GM23338 (cell line): ENCODE data around the gene KCNAB1. TPM values are rescaled to one million over a fixed set of nuclear protein-coding genes. Genes with fewer than 3 reads are reported as not detected.

Source experiments
- ATAC-seq: fragments of 200-7000 bp; cut with Tn5 transposase; 3 replicates; pipeline ENCODE4 v1.9.1; 2020
- DNase-seq: peaks from one replicate; pipeline ENCODE4 v3.0.0-alpha.2; 2015; ENCODE audit warnings: low spot score
- H2AFZ ChIP-seq: fragments of 200-600 bp; sonication (generic); 2 replicates; pipeline ENCODE4 v1.8.0; 2016; ENCODE audit warnings: antibody characterized with exemption, mild to moderate bottlenecking, moderate library complexity
- H3F3A ChIP-seq: fragments of 200-600 bp; sonication (generic); replicated peaks from 2 replicates; pipeline ENCODE4 v1.8.0; 2017; ENCODE audit warnings: antibody characterized with exemption, mixed run types, low read depth
- H3K27ac ChIP-seq: fragments of 200-600 bp; sonication (generic); 2 replicates; pipeline ENCODE4 v1.6.1; 2016; ENCODE audit warnings: low read depth
- H3K27me3 ChIP-seq: fragments of 200-600 bp; sonication (generic); 2 replicates; pipeline ENCODE4 v1.8.0; 2016; ENCODE audit warnings: mild to moderate bottlenecking, mixed run types, moderate library complexity; ENCODE audit not compliant: insufficient read depth
- H3K36me3 ChIP-seq: fragments of 200-600 bp; sonication (generic); 2 replicates; pipeline ENCODE4 v1.8.0; 2016; ENCODE audit warnings: mild to moderate bottlenecking; ENCODE audit not compliant: insufficient read depth
- H3K4me1 ChIP-seq: fragments of 200-600 bp; sonication (generic); 2 replicates; pipeline ENCODE4 v1.8.0; 2016; ENCODE audit warnings: mild to moderate bottlenecking, moderate library complexity; ENCODE audit not compliant: insufficient read depth
- H3K4me2 ChIP-seq: fragments of 200-600 bp; sonication (generic); 2 replicates; pipeline ENCODE4 v1.7.1; 2017; ENCODE audit warnings: mixed run types
- H3K4me3 ChIP-seq: fragments of 200-600 bp; sonication (generic); 2 replicates; pipeline ENCODE4 v1.6.1; 2016; ENCODE audit warnings: mixed run types
- H3K79me2 ChIP-seq: fragments of 200-600 bp; sonication (generic); replicated peaks from 2 replicates; pipeline ENCODE4 v1.8.0; 2017; ENCODE audit warnings: mild to moderate bottlenecking; ENCODE audit not compliant: insufficient read depth
- H3K9me2 ChIP-seq: fragments of 200-600 bp; sonication (generic); 2 replicates; pipeline ENCODE4 v1.8.0; 2017; ENCODE audit not compliant: insufficient read depth
- H4K20me1 ChIP-seq: fragments of 200-600 bp; sonication (generic); replicated peaks from 2 replicates; pipeline ENCODE4 v1.8.0; 2017; ENCODE audit warnings: mild to moderate bottlenecking; ENCODE audit not compliant: insufficient read depth
- H3K27ac Mint-ChIP-seq: 2 replicates; pipeline ENCODE4 v1.8.0; 2020; ENCODE audit warnings: inconsistent platforms, mild to moderate bottlenecking, moderate library complexity, mixed read lengths
- H3K27me3 Mint-ChIP-seq: 3 replicates; pipeline ENCODE4 v1.8.0; 2022; ENCODE audit warnings: low read depth, mild to moderate bottlenecking, moderate library complexity, mixed read lengths, inconsistent platforms; ENCODE audit not compliant: insufficient read depth, poor library complexity
- H3K36me3 Mint-ChIP-seq: 3 replicates; pipeline ENCODE4 v1.8.0; 2021; ENCODE audit warnings: low read depth, mild to moderate bottlenecking, inconsistent platforms, moderate library complexity, mixed read lengths
- H3K4me1 Mint-ChIP-seq: 3 replicates; pipeline ENCODE4 v1.8.0; 2020; ENCODE audit warnings: mild to moderate bottlenecking, inconsistent platforms, mixed read lengths
- H3K4me3 Mint-ChIP-seq: 3 replicates; pipeline ENCODE4 v1.8.0; 2021; ENCODE audit warnings: moderate library complexity, mild to moderate bottlenecking, inconsistent platforms, mixed read lengths
- H3K9me3 Mint-ChIP-seq: 3 replicates; pipeline ENCODE4 v1.8.0; 2020; ENCODE audit warnings: moderate library complexity, mild to moderate bottlenecking, inconsistent platforms, mixed read lengths
- JUNB ChIP-seq: IDR thresholded peaks from one replicate; pipeline ENCODE4 v1.6.1; 2016; ENCODE audit warnings: antibody characterized with exemption; ENCODE audit not compliant: unreplicated experiment
- NANOG ChIP-seq: IDR thresholded peaks from 2 replicates; pipeline ENCODE4 v1.6.1; 2016; ENCODE audit warnings: antibody characterized with exemption, borderline replicate concordance
- POLR2AphosphoS5 ChIP-seq: IDR thresholded peaks from 2 replicates; pipeline ENCODE4 v1.6.1; 2016; ENCODE audit warnings: antibody characterized with exemption, low read depth
- STAT1 ChIP-seq: IDR thresholded peaks from one replicate; pipeline ENCODE4 v1.6.1; 2016; ENCODE audit warnings: antibody characterized with exemption; ENCODE audit not compliant: unreplicated experiment
- polyA plus RNA-seq: library from polyadenylated mRNA; unstranded; fragments of >200 nt; fragmentation: Nextera tagmentation; extraction: Ambion mirVana; gene quantifications from 2 replicates; pipeline ENCODE4 v1.2.1, GENCODE V29; 2016
- total RNA-seq: library from RNA; depleted of rRNA; stranded (reverse); fragments of >200 nt; shearing (Covaris generic); gene quantifications from 2 replicates; pipeline ENCODE4 v1.2.3, GENCODE V29; 2014
- TF ChIP-seq, protein P1 (sequence below): IDR thresholded peaks from one replicate; pipeline ENCODE4 v1.6.1; 2018; ENCODE audit warnings: antibody characterized with exemption; ENCODE audit not compliant: unreplicated experiment
- TF ChIP-seq, protein P2 (sequence below): fragments of 250-450 bp; sonication (Bioruptor Pico); IDR thresholded peaks from 2 replicates; pipeline ENCODE4 v1.5.0; 2020; ENCODE audit warnings: mild to moderate bottlenecking, moderate library complexity

Gene KCNAB1
- total and polyA plus RNA-seq, 2 experiments from 2014 or later = 0.69 to 2.6 TPM

DNA sequence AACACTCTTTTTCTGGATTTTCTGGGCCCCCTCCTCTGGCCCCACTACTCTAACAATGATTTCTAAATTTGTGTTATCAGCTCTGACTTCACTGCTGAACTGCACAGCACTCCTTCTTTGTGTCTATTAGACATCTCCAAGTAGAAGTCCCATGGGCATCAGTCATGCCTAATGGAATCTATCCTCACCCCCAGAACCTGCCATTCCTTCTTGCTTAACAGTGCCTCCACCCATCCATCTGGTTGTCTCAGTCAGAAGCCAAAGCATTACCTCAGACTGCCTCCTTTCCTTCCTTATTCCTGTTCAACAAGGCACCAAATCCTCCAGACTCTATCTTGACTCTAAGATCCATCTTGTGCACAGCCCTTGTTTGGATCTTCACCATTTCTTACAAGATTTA lies 398.3 kb downstream of the KCNAB1 start:
- DNase-seq = no peak
- Mint-ChIP-seq H3K27me3 (no peaks in the 10 kb centered on the region), H3K36me3 (no peaks in the 10 kb centered on the region), H3K27ac (no peak overlapping the region), H3K4me1 (peaks cover 30% of the 10 kb centered on the region), H3K9me3 (no peaks in the 10 kb centered on the region), H3K4me3 (no peak overlapping the region)
- Histone ChIP-seq H3K4me3 (no peak overlapping the region), H3F3A (no peaks in the 10 kb centered on the region), H3K36me3 (no peaks in the 10 kb centered on the region), H2AFZ (no peak overlapping the region), H3K9me2 (0 out of 2 replicates have a peak, but pooled peaks cover 3% of the 10 kb centered on the region), H4K20me1 (no peaks in the 10 kb centered on the region), H3K79me2 (no peaks in the 10 kb centered on the region), H3K27ac (no peak overlapping the region), H3K27me3 (no peaks in the 10 kb centered on the region), H3K4me1 (peaks cover 37% of the 10 kb centered on the region), H3K4me2 (no peak overlapping the region)
- ATAC-seq = no peak
- no peak for TF ChIP-seq STAT1
- TF ChIP-seq, protein P1, sequence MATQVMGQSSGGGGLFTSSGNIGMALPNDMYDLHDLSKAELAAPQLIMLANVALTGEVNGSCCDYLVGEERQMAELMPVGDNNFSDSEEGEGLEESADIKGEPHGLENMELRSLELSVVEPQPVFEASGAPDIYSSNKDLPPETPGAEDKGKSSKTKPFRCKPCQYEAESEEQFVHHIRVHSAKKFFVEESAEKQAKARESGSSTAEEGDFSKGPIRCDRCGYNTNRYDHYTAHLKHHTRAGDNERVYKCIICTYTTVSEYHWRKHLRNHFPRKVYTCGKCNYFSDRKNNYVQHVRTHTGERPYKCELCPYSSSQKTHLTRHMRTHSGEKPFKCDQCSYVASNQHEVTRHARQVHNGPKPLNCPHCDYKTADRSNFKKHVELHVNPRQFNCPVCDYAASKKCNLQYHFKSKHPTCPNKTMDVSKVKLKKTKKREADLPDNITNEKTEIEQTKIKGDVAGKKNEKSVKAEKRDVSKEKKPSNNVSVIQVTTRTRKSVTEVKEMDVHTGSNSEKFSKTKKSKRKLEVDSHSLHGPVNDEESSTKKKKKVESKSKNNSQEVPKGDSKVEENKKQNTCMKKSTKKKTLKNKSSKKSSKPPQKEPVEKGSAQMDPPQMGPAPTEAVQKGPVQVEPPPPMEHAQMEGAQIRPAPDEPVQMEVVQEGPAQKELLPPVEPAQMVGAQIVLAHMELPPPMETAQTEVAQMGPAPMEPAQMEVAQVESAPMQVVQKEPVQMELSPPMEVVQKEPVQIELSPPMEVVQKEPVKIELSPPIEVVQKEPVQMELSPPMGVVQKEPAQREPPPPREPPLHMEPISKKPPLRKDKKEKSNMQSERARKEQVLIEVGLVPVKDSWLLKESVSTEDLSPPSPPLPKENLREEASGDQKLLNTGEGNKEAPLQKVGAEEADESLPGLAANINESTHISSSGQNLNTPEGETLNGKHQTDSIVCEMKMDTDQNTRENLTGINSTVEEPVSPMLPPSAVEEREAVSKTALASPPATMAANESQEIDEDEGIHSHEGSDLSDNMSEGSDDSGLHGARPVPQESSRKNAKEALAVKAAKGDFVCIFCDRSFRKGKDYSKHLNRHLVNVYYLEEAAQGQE = no peak
- no peak for TF ChIP-seq JUNB
- no peak for TF ChIP-seq POLR2AphosphoS5
- TF ChIP-seq, protein P2, sequence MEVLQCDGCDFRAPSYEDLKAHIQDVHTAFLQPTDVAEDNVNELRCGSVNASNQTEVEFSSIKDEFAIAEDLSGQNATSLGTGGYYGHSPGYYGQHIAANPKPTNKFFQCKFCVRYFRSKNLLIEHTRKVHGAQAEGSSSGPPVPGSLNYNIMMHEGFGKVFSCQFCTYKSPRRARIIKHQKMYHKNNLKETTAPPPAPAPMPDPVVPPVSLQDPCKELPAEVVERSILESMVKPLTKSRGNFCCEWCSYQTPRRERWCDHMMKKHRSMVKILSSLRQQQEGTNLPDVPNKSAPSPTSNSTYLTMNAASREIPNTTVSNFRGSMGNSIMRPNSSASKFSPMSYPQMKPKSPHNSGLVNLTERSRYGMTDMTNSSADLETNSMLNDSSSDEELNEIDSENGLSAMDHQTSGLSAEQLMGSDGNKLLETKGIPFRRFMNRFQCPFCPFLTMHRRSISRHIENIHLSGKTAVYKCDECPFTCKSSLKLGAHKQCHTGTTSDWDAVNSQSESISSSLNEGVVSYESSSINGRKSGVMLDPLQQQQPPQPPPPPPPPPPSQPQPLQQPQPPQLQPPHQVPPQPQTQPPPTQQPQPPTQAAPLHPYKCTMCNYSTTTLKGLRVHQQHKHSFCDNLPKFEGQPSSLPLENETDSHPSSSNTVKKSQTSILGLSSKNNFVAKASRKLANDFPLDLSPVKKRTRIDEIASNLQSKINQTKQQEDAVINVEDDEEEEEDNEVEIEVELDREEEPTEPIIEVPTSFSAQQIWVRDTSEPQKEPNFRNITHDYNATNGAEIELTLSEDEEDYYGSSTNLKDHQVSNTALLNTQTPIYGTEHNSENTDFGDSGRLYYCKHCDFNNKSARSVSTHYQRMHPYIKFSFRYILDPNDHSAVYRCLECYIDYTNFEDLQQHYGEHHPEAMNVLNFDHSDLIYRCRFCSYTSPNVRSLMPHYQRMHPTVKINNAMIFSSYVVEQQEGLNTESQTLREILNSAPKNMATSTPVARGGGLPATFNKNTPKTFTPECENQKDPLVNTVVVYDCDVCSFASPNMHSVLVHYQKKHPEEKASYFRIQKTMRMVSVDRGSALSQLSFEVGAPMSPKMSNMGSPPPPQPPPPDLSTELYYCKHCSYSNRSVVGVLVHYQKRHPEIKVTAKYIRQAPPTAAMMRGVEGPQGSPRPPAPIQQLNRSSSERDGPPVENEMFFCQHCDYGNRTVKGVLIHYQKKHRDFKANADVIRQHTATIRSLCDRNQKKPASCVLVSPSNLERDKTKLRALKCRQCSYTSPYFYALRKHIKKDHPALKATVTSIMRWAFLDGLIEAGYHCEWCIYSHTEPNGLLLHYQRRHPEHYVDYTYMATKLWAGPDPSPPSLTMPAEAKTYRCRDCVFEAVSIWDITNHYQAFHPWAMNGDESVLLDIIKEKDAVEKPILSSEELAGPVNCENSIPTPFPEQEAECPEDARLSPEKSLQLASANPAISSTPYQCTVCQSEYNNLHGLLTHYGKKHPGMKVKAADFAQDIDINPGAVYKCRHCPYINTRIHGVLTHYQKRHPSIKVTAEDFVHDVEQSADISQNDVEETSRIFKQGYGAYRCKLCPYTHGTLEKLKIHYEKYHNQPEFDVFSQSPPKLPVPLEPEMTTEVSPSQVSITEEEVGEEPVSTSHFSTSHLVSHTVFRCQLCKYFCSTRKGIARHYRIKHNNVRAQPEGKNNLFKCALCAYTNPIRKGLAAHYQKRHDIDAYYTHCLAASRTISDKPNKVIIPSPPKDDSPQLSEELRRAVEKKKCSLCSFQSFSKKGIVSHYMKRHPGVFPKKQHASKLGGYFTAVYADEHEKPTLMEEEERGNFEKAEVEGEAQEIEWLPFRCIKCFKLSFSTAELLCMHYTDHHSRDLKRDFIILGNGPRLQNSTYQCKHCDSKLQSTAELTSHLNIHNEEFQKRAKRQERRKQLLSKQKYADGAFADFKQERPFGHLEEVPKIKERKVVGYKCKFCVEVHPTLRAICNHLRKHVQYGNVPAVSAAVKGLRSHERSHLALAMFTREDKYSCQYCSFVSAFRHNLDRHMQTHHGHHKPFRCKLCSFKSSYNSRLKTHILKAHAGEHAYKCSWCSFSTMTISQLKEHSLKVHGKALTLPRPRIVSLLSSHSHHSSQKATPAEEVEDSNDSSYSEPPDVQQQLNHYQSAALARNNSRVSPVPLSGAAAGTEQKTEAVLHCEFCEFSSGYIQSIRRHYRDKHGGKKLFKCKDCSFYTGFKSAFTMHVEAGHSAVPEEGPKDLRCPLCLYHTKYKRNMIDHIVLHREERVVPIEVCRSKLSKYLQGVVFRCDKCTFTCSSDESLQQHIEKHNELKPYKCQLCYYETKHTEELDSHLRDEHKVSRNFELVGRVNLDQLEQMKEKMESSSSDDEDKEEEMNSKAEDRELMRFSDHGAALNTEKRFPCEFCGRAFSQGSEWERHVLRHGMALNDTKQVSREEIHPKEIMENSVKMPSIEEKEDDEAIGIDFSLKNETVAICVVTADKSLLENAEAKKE (CRISPR knock-in tag) = no peak
- no peak for TF ChIP-seq NANOG
